ENCODE results near the gene CCDC82. TPM values are rescaled to one million over a fixed set of nuclear protein-coding genes. Genes with fewer than 3 reads are reported as not detected.

CCDC82 gene
- polyA plus RNA-seq, 2 donors: 6.8 to 10.4 TPM

DNA sequence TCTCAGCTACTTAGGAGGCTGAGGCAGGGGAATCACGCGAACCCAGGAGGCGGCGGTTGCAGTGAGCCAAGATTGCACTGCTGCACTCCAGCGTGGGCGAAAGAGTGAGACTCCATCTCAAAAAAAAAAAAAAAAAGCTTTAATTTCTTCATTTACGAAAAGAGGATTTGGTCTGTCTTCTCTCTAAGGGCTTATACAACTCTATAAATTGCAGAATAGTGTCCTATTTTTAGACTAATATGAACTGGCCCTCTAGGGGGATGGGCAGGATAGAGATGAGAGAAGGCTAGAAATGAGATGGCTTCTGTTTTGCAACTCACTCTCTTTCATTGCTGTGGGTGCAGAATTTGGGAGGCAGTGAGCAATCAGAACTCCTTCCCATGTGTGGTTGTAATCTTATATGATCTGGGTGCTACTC, 58.0 kb downstream of the CCDC82 start:
- H3K4me3 ChIP-seq (ENCODE audit: low read depth in 1 of 2, low read length in 2 of 2): no peak overlapping the region
- no peaks in the 10 kb centered on the region for H3K27me3 ChIP-seq (ENCODE audit: control insufficient read depth in 1 of 2, insufficient read depth in 2 of 2, low read length in 2 of 2)
- no peaks in the 10 kb centered on the region for H3K9me3 ChIP-seq (ENCODE audit: control insufficient read depth in 2 of 2, insufficient read depth in 1 of 2, low read depth in 1 of 2, low read length in 1 of 2)
- no peaks in the 10 kb centered on the region for H3K36me3 ChIP-seq (ENCODE audit: control insufficient read depth in 2 of 2, insufficient read depth in 2 of 2, low read length in 1 of 2)
- H3K27ac ChIP-seq (ENCODE audit: low read depth in 2 of 2, low read length in 1 of 2): no peak overlapping the region
- WGBS, 2 donors: 83 to 86% methylated on average over 7 of the region's 7 CpGs
- peaks cover 0 to 4% of the 10 kb centered on the region in 2 donors for H3K4me1 ChIP-seq (ENCODE audit: control insufficient read depth in 2 of 2, insufficient read depth in 2 of 2, low read length in 1 of 2)

DNA sequence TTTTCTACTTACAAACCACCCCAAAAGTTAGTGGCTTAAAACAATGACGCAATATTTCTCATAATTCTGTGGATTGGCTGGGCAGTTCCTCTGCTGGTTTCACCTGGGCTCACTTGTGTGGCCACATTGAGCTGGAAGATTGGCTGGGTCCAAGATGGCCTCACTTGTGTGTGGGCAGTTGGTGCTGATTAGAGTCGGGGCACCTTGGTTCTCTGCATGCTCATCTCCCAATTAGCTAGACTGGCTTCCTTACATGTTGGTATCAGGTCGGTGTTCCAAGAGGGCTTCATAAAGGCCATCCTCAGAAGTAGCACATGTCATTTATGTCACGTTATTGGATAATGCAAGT, 59.2 kb downstream of the CCDC82 start:
- Histone ChIP-seq H3K27me3 (ENCODE audit: control insufficient read depth in 1 of 2, insufficient read depth in 2 of 2, low read length in 2 of 2) (no peaks in the 10 kb centered on the region), H3K4me3 (ENCODE audit: low read depth in 1 of 2, low read length in 2 of 2) (no peak overlapping the region), H3K4me1 (ENCODE audit: control insufficient read depth in 2 of 2, insufficient read depth in 2 of 2, low read length in 1 of 2) (peaks cover 0 to 4% of the 10 kb centered on the region in 2 donors), H3K9me3 (ENCODE audit: control insufficient read depth in 2 of 2, insufficient read depth in 1 of 2, low read depth in 1 of 2, low read length in 1 of 2) (no peaks in the 10 kb centered on the region), H3K36me3 (ENCODE audit: control insufficient read depth in 2 of 2, insufficient read depth in 2 of 2, low read length in 1 of 2) (no peaks in the 10 kb centered on the region), H3K27ac (ENCODE audit: low read depth in 2 of 2, low read length in 1 of 2) (no peak overlapping the region)
- 97 to 98% methylated on average over 4 of the region's 4 CpGs for WGBS, 2 donors

DNA sequence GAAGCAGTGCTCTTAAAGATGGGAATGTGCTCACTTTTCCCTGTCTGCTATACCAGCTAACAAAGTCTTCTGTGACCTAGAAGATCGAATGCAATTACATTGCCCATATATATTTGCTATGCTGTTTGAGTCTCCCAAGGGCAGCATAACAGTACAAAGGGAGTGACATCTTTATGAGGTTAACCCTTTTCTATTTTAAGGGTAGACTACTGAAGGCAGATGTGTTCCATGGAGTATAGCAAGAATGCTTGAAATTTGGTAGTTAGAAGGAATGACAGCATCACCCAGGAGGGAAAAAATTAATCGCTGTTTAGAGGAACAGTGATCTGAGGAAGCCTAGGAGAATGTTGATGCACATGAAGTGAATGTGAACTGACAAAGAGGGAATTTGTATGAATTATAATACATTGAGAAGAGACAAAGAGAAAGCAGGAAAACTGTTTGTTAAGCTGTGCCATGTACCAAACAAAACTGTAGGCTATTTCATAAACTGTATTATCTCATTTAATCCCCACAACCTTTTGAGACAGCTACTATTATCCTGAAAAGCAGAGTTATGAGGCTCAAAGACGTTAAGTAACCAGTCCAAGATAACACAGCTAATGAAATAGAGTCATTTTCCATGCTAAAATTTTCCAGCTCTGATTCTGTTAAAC, 59.7 kb downstream of the CCDC82 start:
- Histone ChIP-seq H3K36me3 (ENCODE audit: control insufficient read depth in 2 of 2, insufficient read depth in 2 of 2, low read length in 1 of 2) (no peaks in the 10 kb centered on the region), H3K27me3 (ENCODE audit: control insufficient read depth in 1 of 2, insufficient read depth in 2 of 2, low read length in 2 of 2) (no peaks in the 10 kb centered on the region), H3K27ac (ENCODE audit: low read depth in 2 of 2, low read length in 1 of 2) (no peak overlapping the region), H3K9me3 (ENCODE audit: control insufficient read depth in 2 of 2, insufficient read depth in 1 of 2, low read depth in 1 of 2, low read length in 1 of 2) (no peaks in the 10 kb centered on the region), H3K4me1 (ENCODE audit: control insufficient read depth in 2 of 2, insufficient read depth in 2 of 2, low read length in 1 of 2) (peaks cover 0 to 4% of the 10 kb centered on the region in 2 donors), H3K4me3 (ENCODE audit: low read depth in 1 of 2, low read length in 2 of 2) (no peak overlapping the region)
- WGBS, 2 donors: 84 to 86% methylated on average over 3 of the region's 3 CpGs

DNA sequence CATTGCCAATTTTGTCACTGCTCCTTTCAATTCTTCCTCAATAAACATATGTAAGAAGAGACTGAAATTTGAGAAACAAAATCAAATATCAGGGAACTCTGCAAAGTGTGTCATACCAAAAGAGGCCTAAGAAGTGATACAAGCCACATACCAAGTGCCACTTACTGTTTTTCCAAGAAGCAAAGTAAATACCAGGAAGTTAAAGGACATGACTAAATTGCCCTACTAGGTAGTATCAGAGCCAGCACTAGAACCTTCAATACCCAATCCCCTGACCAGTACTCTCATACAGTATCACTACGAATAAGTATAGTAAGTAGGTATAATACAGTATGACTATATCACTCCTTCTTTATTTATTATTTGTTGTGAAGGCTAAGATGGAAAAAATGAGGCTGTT, 60.3 kb downstream of the CCDC82 start:
- H3K36me3 ChIP-seq (ENCODE audit: control insufficient read depth in 2 of 2, insufficient read depth in 2 of 2, low read length in 1 of 2): no peaks in the 10 kb centered on the region
- WGBS, 2 donors: 86 to 92% methylated on average over 1 of the region's 1 CpG
- H3K27ac ChIP-seq (ENCODE audit: low read depth in 2 of 2, low read length in 1 of 2): no peak overlapping the region
- no peaks in the 10 kb centered on the region for H3K27me3 ChIP-seq (ENCODE audit: control insufficient read depth in 1 of 2, insufficient read depth in 2 of 2, low read length in 2 of 2)
- H3K4me3 ChIP-seq (ENCODE audit: low read depth in 1 of 2, low read length in 2 of 2): no peak overlapping the region
- no peaks in the 10 kb centered on the region for H3K9me3 ChIP-seq (ENCODE audit: control insufficient read depth in 2 of 2, insufficient read depth in 1 of 2, low read depth in 1 of 2, low read length in 1 of 2)
- H3K4me1 ChIP-seq (ENCODE audit: control insufficient read depth in 2 of 2, insufficient read depth in 2 of 2, low read length in 1 of 2): peaks cover 0 to 4% of the 10 kb centered on the region in 2 donors

DNA sequence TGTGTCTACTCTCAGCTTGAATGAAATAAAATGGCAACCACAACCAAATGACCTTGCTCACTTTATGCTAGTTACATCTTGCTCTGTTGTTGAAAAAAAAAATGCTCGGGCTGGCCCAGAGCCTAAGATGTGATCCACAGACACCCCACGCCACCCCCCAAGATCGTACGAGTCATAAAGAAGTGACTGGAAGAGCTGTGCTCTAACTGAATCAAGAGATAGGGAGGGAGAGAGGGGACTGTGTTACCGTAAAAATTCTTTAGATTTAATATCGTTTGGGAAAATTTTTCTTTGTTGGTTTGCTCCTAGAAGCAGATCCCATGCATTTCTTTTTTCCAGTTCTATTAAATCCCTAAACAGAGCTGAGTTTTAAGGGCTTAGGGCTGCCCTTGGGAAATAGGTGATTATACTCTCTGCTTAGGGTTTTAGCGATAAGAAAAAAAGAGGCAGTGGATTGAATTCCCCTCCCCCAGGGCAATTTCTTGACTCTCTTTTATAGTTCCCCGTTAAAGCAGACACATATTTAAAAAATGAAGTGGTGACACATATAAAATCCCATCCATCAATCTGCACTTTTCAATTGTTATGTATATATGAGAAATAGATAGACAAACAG, 61.2 kb downstream of the CCDC82 start:
- Histone ChIP-seq H3K9me3 (ENCODE audit: control insufficient read depth in 2 of 2, insufficient read depth in 1 of 2, low read depth in 1 of 2, low read length in 1 of 2) (no peaks in the 10 kb centered on the region), H3K4me3 (ENCODE audit: low read depth in 1 of 2, low read length in 2 of 2) (no peak overlapping the region), H3K27me3 (ENCODE audit: control insufficient read depth in 1 of 2, insufficient read depth in 2 of 2, low read length in 2 of 2) (no peaks in the 10 kb centered on the region), H3K4me1 (ENCODE audit: control insufficient read depth in 2 of 2, insufficient read depth in 2 of 2, low read length in 1 of 2) (peaks cover 0 to 4% of the 10 kb centered on the region in 2 donors), H3K36me3 (ENCODE audit: control insufficient read depth in 2 of 2, insufficient read depth in 2 of 2, low read length in 1 of 2) (no peaks in the 10 kb centered on the region), H3K27ac (ENCODE audit: low read depth in 2 of 2, low read length in 1 of 2) (no peak overlapping the region)
- WGBS, 2 donors: 62 to 71% methylated on average over 8 of the region's 8 CpGs

DNA sequence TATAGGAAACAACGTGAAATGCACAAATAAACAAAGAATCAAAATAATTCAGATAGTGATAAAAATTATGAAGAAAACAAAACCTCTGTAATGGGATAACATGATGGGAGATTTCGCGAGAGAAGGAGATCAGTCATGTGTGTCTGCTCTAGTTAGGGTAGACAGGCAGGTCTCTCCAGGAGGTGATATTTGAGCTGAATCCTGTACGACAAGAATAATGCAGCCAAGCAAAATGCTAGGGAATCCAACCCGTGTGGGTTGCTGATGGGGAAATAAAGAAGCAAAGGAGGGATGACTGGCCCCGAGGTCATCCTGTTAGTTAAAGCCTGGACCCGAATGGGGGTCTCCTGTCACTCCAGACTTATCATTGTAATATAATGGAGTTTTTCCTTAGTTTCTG, 62.8 kb downstream of the CCDC82 start:
- H3K9me3 ChIP-seq (ENCODE audit: control insufficient read depth in 2 of 2, insufficient read depth in 1 of 2, low read depth in 1 of 2, low read length in 1 of 2): no peaks in the 10 kb centered on the region
- H3K4me3 ChIP-seq (ENCODE audit: low read depth in 1 of 2, low read length in 2 of 2): no peak overlapping the region
- H3K4me1 ChIP-seq (ENCODE audit: control insufficient read depth in 2 of 2, insufficient read depth in 2 of 2, low read length in 1 of 2): peaks cover 0 to 4% of the 10 kb centered on the region in 2 donors
- WGBS, 2 donors: 86 to 90% methylated on average over 7 of the region's 7 CpGs
- no peaks in the 10 kb centered on the region for H3K27me3 ChIP-seq (ENCODE audit: control insufficient read depth in 1 of 2, insufficient read depth in 2 of 2, low read length in 2 of 2)
- H3K27ac ChIP-seq (ENCODE audit: low read depth in 2 of 2, low read length in 1 of 2): no peak overlapping the region
- no peaks in the 10 kb centered on the region for H3K36me3 ChIP-seq (ENCODE audit: control insufficient read depth in 2 of 2, insufficient read depth in 2 of 2, low read length in 1 of 2)

DNA sequence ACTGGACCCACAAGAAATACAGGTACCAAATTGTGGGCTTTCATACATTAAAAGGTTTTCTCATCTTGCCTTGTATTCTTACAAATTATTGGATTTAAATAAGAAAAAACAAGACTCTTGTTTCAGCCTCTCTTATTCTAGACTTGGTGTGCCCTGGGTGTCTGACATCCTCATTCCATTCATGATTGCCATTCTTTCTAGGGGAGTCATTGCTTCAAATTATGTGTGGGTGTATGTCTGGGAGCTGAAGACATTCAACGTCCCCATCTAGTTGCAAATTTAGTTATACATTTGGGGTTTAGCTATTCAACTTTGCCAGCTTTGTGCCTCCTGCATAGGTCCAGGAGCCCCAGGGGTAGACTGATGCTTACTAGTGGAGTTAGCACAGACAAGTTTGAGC, 64.8 kb downstream of the CCDC82 start:
- no peaks in the 10 kb centered on the region for H3K36me3 ChIP-seq (ENCODE audit: control insufficient read depth in 2 of 2, insufficient read depth in 2 of 2, low read length in 1 of 2)
- H3K4me1 ChIP-seq (ENCODE audit: control insufficient read depth in 2 of 2, insufficient read depth in 2 of 2, low read length in 1 of 2): no peaks in the 10 kb centered on the region
- no peaks in the 10 kb centered on the region for H3K9me3 ChIP-seq (ENCODE audit: control insufficient read depth in 2 of 2, insufficient read depth in 1 of 2, low read depth in 1 of 2, low read length in 1 of 2)
- 18 to 28% methylated on average over 1 of the region's 1 CpG for WGBS, 2 donors
- H3K4me3 ChIP-seq (ENCODE audit: low read depth in 1 of 2, low read length in 2 of 2): no peak overlapping the region
- no peak overlapping the region for H3K27ac ChIP-seq (ENCODE audit: low read depth in 2 of 2, low read length in 1 of 2)
- H3K27me3 ChIP-seq (ENCODE audit: control insufficient read depth in 1 of 2, insufficient read depth in 2 of 2, low read length in 2 of 2): no peaks in the 10 kb centered on the region

DNA sequence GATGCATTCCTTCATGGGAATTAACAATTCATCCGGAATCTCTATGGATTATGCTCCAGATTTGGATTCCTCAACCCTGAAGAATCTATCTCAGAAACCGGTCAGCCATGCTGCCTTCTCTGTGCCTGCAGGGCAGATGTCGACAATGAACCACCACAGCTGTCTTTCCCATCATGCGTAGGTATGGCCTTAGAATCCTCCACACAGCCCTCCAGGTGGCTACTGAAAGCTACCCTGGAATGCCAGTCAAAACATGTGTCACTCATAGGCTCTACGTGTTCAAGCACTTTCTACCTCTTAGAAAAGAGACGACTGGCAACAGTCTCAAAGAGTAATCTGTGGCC, 66.1 kb downstream of the CCDC82 start:
- no peaks in the 10 kb centered on the region for H3K4me1 ChIP-seq (ENCODE audit: control insufficient read depth in 2 of 2, insufficient read depth in 2 of 2, low read length in 1 of 2)

DNA sequence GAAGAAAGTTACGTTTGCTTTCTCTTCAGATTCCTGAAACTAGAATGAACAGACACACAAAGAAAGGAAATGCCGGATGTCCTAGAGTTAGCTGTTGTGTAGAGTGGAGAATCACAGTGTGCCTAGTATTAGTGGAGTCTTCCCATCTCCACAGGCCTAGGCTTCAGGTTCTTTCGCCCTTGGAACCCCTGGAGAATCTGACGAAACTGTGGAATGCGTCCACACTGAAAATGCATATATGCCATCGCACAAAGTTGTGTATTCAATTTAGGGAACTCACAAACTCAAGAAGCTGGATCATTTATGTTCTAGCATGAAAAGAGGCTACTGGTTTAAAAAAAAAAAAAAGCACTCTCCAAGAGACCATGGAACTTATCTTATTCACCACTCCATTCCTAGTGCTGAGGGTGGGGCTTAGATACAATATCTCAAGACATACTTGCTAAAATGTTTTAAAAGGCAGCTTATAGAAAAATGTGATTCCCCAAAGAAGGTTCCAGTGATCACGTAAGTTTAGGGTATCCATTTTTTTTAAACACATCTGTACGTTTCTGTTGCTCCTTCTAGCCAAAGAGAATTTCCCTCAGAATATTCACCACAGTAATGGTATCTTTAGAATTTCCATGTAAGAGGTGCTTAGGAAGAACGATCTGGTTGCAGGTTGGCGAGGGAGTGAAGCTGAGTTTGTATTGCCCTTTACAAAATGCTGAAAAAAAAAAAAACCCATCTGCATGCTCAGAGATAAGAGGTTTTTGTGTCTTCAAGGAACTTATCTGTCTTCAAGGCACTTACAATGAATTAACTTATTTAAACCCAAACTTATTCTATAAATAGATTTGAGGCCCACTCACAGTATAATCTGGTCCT, 66.7 kb downstream of the CCDC82 start:
- Histone ChIP-seq H3K27me3 (ENCODE audit: control insufficient read depth in 1 of 2, insufficient read depth in 2 of 2, low read length in 2 of 2) (no peaks in the 10 kb centered on the region), H3K36me3 (ENCODE audit: control insufficient read depth in 2 of 2, insufficient read depth in 2 of 2, low read length in 1 of 2) (no peaks in the 10 kb centered on the region), H3K9me3 (ENCODE audit: control insufficient read depth in 2 of 2, insufficient read depth in 1 of 2, low read depth in 1 of 2, low read length in 1 of 2) (no peaks in the 10 kb centered on the region), H3K4me1 (ENCODE audit: control insufficient read depth in 2 of 2, insufficient read depth in 2 of 2, low read length in 1 of 2) (no peaks in the 10 kb centered on the region), H3K4me3 (ENCODE audit: low read depth in 1 of 2, low read length in 2 of 2) (no peak overlapping the region), H3K27ac (ENCODE audit: low read depth in 2 of 2, low read length in 1 of 2) (no peak overlapping the region)
- 92 to 96% methylated on average over 10 of the region's 10 CpGs for WGBS, 2 donors

More for the DNA sequence above, 66.1 kb downstream of the CCDC82 start:
- WGBS, 2 donors: 92 to 93% methylated on average over 6 of the region's 6 CpGs
- H3K36me3 ChIP-seq (ENCODE audit: control insufficient read depth in 2 of 2, insufficient read depth in 2 of 2, low read length in 1 of 2): no peaks in the 10 kb centered on the region
- H3K27ac ChIP-seq (ENCODE audit: low read depth in 2 of 2, low read length in 1 of 2): no peak overlapping the region
- no peaks in the 10 kb centered on the region for H3K9me3 ChIP-seq (ENCODE audit: control insufficient read depth in 2 of 2, insufficient read depth in 1 of 2, low read depth in 1 of 2, low read length in 1 of 2)
- H3K27me3 ChIP-seq (ENCODE audit: control insufficient read depth in 1 of 2, insufficient read depth in 2 of 2, low read length in 2 of 2): no peaks in the 10 kb centered on the region
- no peak overlapping the region for H3K4me3 ChIP-seq (ENCODE audit: low read depth in 1 of 2, low read length in 2 of 2)
